Hematopoietic multipotent progenitor cell treated with erythropoietin and hydrocortisone succinate and interleukin-3 and kit ligand, for 8 days (in vitro differentiated cells): ENCODE data around the gene SFRP2.

Source experiments
- DNase-seq: peaks from one replicate; pipeline ENCODE4 v3.0.0-alpha.2; 2015

Gene SFRP2

GRCh38 chr4:153788413-153789276 lies at the start of gene SFRP2:
SFRP2 (minus strand) TSS chr4:153789083; CDS start chr4:153788835, 248 bp downstream.
- DNase-seq = no peak

GRCh38 chr4:153838564-153838963 lies 49.7 kb upstream of the SFRP2 start:
- no peak for DNase-seq

GRCh38 chr4:153834901-153835300 lies 46.0 kb upstream of the SFRP2 start:
- no peak for DNase-seq

GRCh38 chr4:153832720-153833287 lies 43.9 kb upstream of the SFRP2 start:
- no peak for DNase-seq

- no peak for DNase-seq
These were observed 43.2 kb upstream of the SFRP2 start for GRCh38 chr4:153832054-153832453.

DNA sequence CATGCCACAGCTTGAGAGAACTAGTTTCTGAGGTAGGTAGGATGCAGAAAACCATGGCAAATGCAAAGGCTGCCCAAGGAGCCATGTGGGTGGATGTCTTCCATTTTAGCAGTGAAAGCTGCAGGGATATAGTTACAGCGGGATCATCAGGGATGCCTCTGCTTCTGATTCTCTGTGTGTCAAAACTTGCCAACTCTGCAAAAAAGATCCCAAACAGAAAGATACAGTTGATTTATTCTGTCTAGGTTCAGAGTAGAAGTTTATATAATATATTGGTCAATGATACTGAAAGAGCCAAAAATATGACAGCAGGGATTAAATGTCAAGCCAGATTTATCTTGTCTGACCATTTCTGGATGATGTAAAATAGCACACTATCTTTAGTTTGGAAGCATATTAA lies 42.4 kb upstream of the SFRP2 start:
- no peak for DNase-seq

DNA sequence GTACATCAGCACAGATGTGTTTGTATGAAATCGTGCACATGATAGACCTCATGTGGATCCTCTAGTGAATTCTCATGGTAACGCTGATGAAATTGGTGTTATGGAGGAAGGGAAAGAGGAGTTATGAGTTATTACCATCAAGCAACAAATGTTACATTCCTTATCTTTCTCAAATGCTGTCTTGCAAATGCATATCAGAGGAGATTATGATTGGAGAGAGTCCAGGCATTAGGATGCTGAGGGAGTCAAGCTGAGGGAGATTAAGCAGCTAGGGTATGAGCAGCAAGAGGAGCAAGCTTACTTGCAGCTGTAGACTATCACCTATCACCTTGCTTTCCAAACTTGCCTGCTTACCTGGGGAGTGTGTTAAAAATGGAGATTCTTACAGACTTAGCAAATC lies 36.8 kb upstream of the SFRP2 start:
- DNase-seq = no peak

DNA sequence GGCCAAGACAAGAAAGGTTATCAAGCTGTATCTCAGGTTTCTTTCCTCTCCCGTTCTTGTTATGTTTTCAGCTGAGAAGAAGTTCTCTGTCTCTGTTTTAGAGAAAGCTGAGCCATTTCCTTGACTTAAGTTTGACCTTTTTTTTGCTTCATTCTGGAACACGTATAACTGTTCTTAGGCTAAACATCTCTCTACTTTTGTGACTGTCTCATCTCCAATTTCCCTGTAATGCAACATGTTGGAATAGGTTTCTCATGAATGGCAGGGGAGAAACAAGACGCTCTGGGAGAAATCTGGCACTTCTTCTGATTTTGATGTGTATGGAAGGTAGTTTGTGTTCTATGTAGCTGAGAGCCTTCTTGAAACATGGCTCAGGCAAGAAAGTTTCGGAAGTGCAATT lies 36.2 kb upstream of the SFRP2 start:
- DNase-seq = no peak

- no peak for DNase-seq
These were observed 35.6 kb upstream of the SFRP2 start for GRCh38 chr4:153824501-153824900.

DNA sequence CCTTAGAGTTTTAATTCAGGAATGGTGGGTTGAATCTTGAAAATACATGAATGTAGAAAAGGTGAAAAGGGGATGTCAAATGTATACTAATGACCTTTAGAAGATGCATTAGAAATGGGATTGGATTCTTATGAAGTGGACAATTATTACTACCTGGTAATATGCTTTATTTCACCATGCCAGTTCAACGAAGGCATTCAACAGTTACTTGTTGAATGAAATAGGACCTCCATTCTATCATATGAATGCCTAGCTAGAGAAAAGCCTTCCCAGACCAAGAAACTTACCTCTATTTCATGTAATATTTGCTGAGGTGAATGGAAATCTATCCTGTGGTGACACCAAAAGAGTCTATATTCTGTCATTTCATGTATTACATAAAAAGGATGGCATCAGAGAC lies 34.6 kb upstream of the SFRP2 start:
- DNase-seq = no peak

GRCh38 chr4:153822316-153822715 lies 33.4 kb upstream of the SFRP2 start:
- no peak for DNase-seq

- DNase-seq = no peak
These were observed 28.6 kb upstream of the SFRP2 start for GRCh38 chr4:153817466-153817865.

DNA sequence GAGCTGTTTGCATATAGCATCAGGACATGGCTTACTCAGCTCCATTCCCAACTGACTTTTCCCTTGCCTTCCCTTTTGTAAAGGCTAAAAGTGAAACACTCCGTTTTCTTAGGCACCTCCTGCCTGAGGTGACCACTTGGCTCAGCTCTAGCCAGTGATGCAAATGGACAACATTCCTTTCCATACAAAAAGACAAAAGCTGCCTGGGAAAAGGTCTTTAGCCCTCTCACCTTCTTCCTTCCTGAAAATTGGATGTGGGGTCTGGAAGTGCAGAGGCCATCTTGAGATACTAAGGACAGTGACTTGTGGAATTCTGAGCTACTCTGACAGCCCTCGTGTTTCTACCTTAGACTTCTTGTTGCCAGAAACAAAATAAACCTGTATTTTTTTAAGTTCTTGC lies 27.7 kb upstream of the SFRP2 start:
- DNase-seq = no peak

GRCh38 chr4:153814789-153815188 lies 25.9 kb upstream of the SFRP2 start:
- DNase-seq = no peak

GRCh38 chr4:153809916-153810810 lies 21.3 kb upstream of the SFRP2 start:
- DNase-seq = no peak

DNA sequence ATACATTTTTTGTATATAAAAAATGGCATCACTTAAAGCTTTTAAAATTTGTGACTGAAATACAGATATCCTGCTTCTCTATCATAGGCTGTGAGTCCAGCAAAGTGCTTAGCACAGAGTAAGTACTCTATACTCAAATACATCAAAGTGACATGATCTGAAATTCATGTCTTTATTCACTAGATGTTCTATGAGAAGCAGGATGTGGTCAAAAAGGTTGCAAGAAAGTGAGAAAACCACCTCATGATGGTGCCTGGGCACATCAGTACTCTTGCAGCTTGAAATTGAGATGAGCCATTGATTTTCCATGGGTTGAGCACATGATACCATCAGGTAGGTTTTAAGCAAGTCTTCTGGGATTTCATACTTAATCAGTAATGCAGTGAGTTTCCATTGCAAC lies 20.4 kb upstream of the SFRP2 start:
- no peak for DNase-seq

GRCh38 chr4:153808175-153808574 lies 19.3 kb upstream of the SFRP2 start:
- DNase-seq = no peak

GRCh38 chr4:153806073-153806472 lies 17.2 kb upstream of the SFRP2 start:
- DNase-seq = no peak

- DNase-seq = no peak
These were observed 15.8 kb upstream of the SFRP2 start for GRCh38 chr4:153804722-153805121.

- no peak for DNase-seq
These were observed 10.8 kb upstream of the SFRP2 start for GRCh38 chr4:153799694-153800074.

DNA sequence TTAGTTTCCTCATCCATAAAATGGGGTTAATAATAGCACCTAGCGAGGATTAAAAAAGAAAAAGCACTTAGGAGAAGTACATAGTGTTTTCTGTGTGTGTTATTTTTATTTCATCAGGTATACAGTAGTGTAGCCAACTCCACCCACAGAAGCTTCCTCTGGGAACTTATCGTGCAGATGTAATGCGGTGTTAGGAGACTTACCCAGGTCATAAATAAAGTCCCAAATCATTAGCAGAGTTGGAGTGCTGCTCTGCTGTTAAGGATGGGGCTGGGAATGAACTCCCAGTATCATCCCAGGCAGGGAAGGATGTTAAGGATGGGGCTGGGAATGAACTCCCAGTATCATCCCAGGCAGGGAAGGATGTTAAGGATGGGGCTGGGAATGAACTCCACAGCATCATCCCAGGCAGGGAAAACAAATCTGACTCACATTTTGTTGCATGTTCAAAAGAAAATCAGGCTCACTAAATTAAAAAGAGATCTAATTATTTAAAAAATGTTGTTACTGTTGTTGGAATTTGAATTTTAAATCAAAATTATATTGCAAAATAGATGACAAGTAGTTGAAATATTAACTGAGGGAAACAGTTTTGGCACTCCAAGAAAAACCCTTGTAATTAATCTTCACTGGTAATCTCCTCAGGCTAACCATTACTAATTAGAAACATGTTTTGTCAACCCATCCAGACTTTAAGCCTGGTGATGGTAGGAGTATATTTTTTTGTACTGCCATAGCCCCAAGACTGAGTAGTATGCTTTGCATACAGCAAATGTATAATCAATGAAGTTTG lies 10.2 kb upstream of the SFRP2 start:
- no peak for DNase-seq

GRCh38 chr4:153798420-153798819 lies 9.5 kb upstream of the SFRP2 start:
- no peak for DNase-seq

- no peak for DNase-seq
These were observed 5.1 kb upstream of the SFRP2 start for GRCh38 chr4:153794006-153794405.
